A549 (cell line): Measurements from ENCODE around the gene COMMD3. TPM values are rescaled to one million over a fixed set of nuclear protein-coding genes. Genes with fewer than 3 reads are reported as not detected.

ENCODE experiments used
- ATAC-seq, 2 experiments: fragments of 200-7000 bp in 1 of 2; fragments of >200 bp in 1 of 2; cut with Nextera tagmentation in 1 of 2; cut with Tn5 transposase in 1 of 2; 3 replicates each; pipeline versions ENCODE4 v1.8.0 to v1.9.1; 2018 to 2020; ENCODE audit warnings: mild to moderate bottlenecking in 1 of 2, moderate library complexity in 1 of 2
- CTCF ChIA-PET: fragments of 300-600 bp; sonication (Branson Sonifier 250); formaldehyde crosslinking; extraction: SDS; loops from one replicate; lab custom pipeline; 2021; ENCODE audit warnings: antibody characterized with exemption, inconsistent platforms; lab: Yijun Ruan, JAX
- POLR2A ChIA-PET: fragments of 350-600 bp; formaldehyde crosslinking; extraction: SDS; loops from one replicate; lab custom pipeline; 2021; ENCODE audit warnings: antibody characterized with exemption, inconsistent platforms; lab: Yijun Ruan, JAX
- DNase-seq, 2 experiments: peaks; one replicate each; pipeline versions ENCODE4 v3.0.0 to v3.0.0-alpha.2; 2011 to 2016; ENCODE audit warnings: low read depth in 1 of 2, low spot score in 1 of 2
- FAIRE-seq: peaks from 2 replicates; lab custom pipeline; 2011; peaks lifted over from hg19 to GRCh38; lab: Jason Lieb, UNC
- H3K27ac ChIP-seq, 2 experiments: fragments of >200 bp; sonication (Bioruptor Twin); formaldehyde crosslinking; 3 replicates each; pipeline ENCODE4 v1.5.1; 2016 to 2017
- H3K4me1 ChIP-seq: fragments of >200 bp; sonication (Bioruptor Twin); formaldehyde crosslinking; 3 replicates; pipeline ENCODE4 v1.6.1; 2016
- H3K4me2 ChIP-seq: fragments of >200 bp; sonication (Bioruptor Twin); formaldehyde crosslinking; 3 replicates; pipeline ENCODE4 v1.6.1; 2016
- H3K4me3 ChIP-seq: fragments of >200 bp; sonication (Bioruptor Twin); formaldehyde crosslinking; 3 replicates; pipeline ENCODE4 v1.5.1; 2016
- H3K9me3 ChIP-seq: fragments of >200 bp; sonication (Bioruptor Twin); formaldehyde crosslinking; 3 replicates; pipeline ENCODE4 v1.6.1; 2016
- ATOH8 ChIP-seq: fragments of 250-450 bp; sonication (Bioruptor Pico); IDR thresholded peaks from 2 replicates; pipeline ENCODE4 v1.5.0; 2020; ENCODE audit warnings: low read depth, mild to moderate bottlenecking, moderate library complexity
- BHLHE40 ChIP-seq: IDR thresholded peaks from 2 replicates; pipeline ENCODE4 v1.6.1; 2012; ENCODE audit warnings: low read depth, low read length, inconsistent platforms
- CBX8 ChIP-seq: fragments of 200-600 bp; sonication (generic); IDR thresholded peaks from 2 replicates; pipeline ENCODE4 v1.6.1; 2016
- FOSB ChIP-seq: fragments of 250-450 bp; sonication (Bioruptor Pico); IDR thresholded peaks from 2 replicates; pipeline ENCODE4 v1.5.0; 2020; ENCODE audit warnings: mild to moderate bottlenecking, moderate library complexity
- FOSL2 ChIP-seq, 2 experiments: fragments of 450-650 bp in 1 of 2; fragments of >200 bp in 1 of 2; sonication (Bioruptor Twin) in 1 of 2; formaldehyde crosslinking; IDR thresholded peaks; 2 replicates each; pipeline versions ENCODE4 v1.5.0 to v1.6.1; 2016 to 2020; ENCODE audit warnings: mild to moderate bottlenecking in 1 of 2, moderate library complexity in 1 of 2
- HDAC2 ChIP-seq: fragments of 200-600 bp; sonication (generic); IDR thresholded peaks from 2 replicates; pipeline ENCODE4 v1.6.1; 2016
- HEYL ChIP-seq: fragments of 250-450 bp; sonication (Bioruptor Pico); IDR thresholded peaks from 2 replicates; pipeline ENCODE4 v1.8.0; 2021; ENCODE audit warnings: mild to moderate bottlenecking, moderate library complexity
- HOXB13 ChIP-seq: fragments of 250-450 bp; sonication (Bioruptor Pico); IDR thresholded peaks from 2 replicates; pipeline ENCODE4 v1.5.0; 2020; ENCODE audit warnings: low read depth, mild to moderate bottlenecking, moderate library complexity
- JUNB ChIP-seq: fragments of >200 bp; sonication (Bioruptor Twin); formaldehyde crosslinking; IDR thresholded peaks from 2 replicates; pipeline ENCODE4 v1.6.1; 2016
- KDM5A ChIP-seq: fragments of 200-600 bp; sonication (generic); IDR thresholded peaks from 2 replicates; pipeline ENCODE4 v1.6.1; 2016; ENCODE audit warnings: antibody characterized with exemption, mild to moderate bottlenecking
- MAFK ChIP-seq: fragments of 450-650 bp; IDR thresholded peaks from 2 replicates; pipeline ENCODE4 v1.6.1; 2014; ENCODE audit not compliant: partially characterized antibody
- MAX ChIP-seq: IDR thresholded peaks from 2 replicates; pipeline ENCODE4 v1.6.1; 2012
- MAZ ChIP-seq: fragments of 150-350 bp; IDR thresholded peaks from 2 replicates; pipeline ENCODE4 v1.6.1; 2014; ENCODE audit warnings: antibody characterized with exemption, low read depth, low read length, borderline replicate concordance
- MYC ChIP-seq: IDR thresholded peaks from 2 replicates; pipeline ENCODE4 v1.6.1; 2012; ENCODE audit warnings: mild to moderate bottlenecking, inconsistent platforms, low read length, improper control_type of control experiment, borderline replicate concordance
- NFE2L2 ChIP-seq: fragments of 150-350 bp; conservative IDR thresholded peaks from 2 replicates; pipeline ENCODE4 v1.6.1; 2014; ENCODE audit warnings: low read length
- NPAS2 ChIP-seq: fragments of 250-450 bp; sonication (Bioruptor Pico); IDR thresholded peaks from 2 replicates; pipeline ENCODE4 v1.8.0; 2022; ENCODE audit warnings: mild to moderate bottlenecking, moderate library complexity, borderline replicate concordance
- NR3C1 ChIP-seq: fragments of >200 bp; sonication (Bioruptor Twin); formaldehyde crosslinking; IDR thresholded peaks from 3 replicates; pipeline ENCODE4 v1.6.1; 2017
- POLR2A ChIP-seq: IDR thresholded peaks from 2 replicates; pipeline ENCODE4 v1.6.1; 2012; ENCODE audit warnings: mild to moderate bottlenecking, low read length
- REST ChIP-seq: fragments of 200-600 bp; sonication (generic); IDR thresholded peaks from 2 replicates; pipeline ENCODE4 v1.6.1; 2016; ENCODE audit warnings: antibody characterized with exemption, mild to moderate bottlenecking, moderate library complexity
- ZSCAN20 ChIP-seq: fragments of 250-450 bp; sonication (Bioruptor Pico); IDR thresholded peaks from 2 replicates; pipeline ENCODE4 v1.8.0; 2022; ENCODE audit warnings: mild to moderate bottlenecking, moderate library complexity
- WGBS: methylation state at CpG from one replicate; pipeline ENCODE4 v1.1.6; 2017; ENCODE audit errors: missing lambda C conversion rate; 5-methylcytosine and 5-hydroxymethylcytosine counted together
- polyA plus RNA-seq, 4 experiments: library from polyadenylated mRNA; depleted of rRNA in 3 of 4; stranded (reverse); fragments of >200 nt; fragmentation: RNase III in 1 of 4; extraction: RNeasy Plus Mini Kit Qiagen cat#74134 plus additional on column Dnase treatment in 1 of 4; gene quantifications; 2 replicates in 3 of 4; 3 replicates in 1 of 4; pipeline ENCODE4 v1.2.3, GENCODE V29; 2011 to 2017
- TF ChIP-seq, protein P1 (sequence below): fragments of 150-350 bp; IDR thresholded peaks from 2 replicates; pipeline ENCODE4 v1.6.1; 2014; ENCODE audit warnings: low read depth, mild to moderate bottlenecking, low read length
- TF ChIP-seq, protein P2 (sequence below): IDR thresholded peaks from 2 replicates; pipeline ENCODE4 v1.6.1; 2012
- TF ChIP-seq, protein P3 (sequence below): fragments of >200 bp; sonication (Bioruptor Twin); formaldehyde crosslinking; IDR thresholded peaks from 3 replicates; pipeline ENCODE4 v1.6.1; 2016

The COMMD3 gene
- polyA plus RNA-seq, 2 of the 4 experiments (the other 2 are of a cell fraction), result 42.2 to 70.8 TPM

GRCh38 chr10:22349755-22350154 is 33.6 kb downstream of the COMMD3 start:
- FAIRE-seq (no peak), ATAC-seq (no peak), DNase-seq (no peak)
- Histone ChIP-seq H3K9me3 (no peaks in the 10 kb centered on the region), H3K4me3 (no peak overlapping the region), H3K4me2 (no peak overlapping the region), H3K27ac (no peak overlapping the region), H3K4me1 (no peaks in the 10 kb centered on the region)
- no peak for TF ChIP-seq NR3C1
- peak; percentile 91 for TF ChIP-seq MAFK
- TF ChIP-seq FOSB, result no peak
- no peak for TF ChIP-seq MYC
- TF ChIP-seq, protein P1, sequence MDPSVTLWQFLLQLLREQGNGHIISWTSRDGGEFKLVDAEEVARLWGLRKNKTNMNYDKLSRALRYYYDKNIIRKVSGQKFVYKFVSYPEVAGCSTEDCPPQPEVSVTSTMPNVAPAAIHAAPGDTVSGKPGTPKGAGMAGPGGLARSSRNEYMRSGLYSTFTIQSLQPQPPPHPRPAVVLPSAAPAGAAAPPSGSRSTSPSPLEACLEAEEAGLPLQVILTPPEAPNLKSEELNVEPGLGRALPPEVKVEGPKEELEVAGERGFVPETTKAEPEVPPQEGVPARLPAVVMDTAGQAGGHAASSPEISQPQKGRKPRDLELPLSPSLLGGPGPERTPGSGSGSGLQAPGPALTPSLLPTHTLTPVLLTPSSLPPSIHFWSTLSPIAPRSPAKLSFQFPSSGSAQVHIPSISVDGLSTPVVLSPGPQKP, result no peak
- TF ChIP-seq MAX, result no peak
- WGBS, result 92% methylated on average over 1 of the region's 1 CpG
- ChIA-PET POLR2A (interaction anchor here (2.5 kb wide), 1 partner anchor 9 kb away, joined by 14 read pairs; no protein-coding TSS in a partner anchor), CTCF (interaction anchor here (0.7 kb wide), 1 partner anchor 640 kb away, joined by 8 read pairs; no protein-coding TSS in a partner anchor)

GRCh38 chr10:22351131-22351703 is 35.0 kb downstream of the COMMD3 start:
- POLR2A ChIA-PET, result interaction anchor here (2.5 kb wide), 1 partner anchor 10 kb away, joined by 14 read pairs; no protein-coding TSS in a partner anchor
- no peak for DNase-seq
- Histone ChIP-seq H3K27ac (no peak overlapping the region), H3K4me2 (no peak overlapping the region), H3K9me3 (no peaks in the 10 kb centered on the region), H3K4me1 (no peaks in the 10 kb centered on the region), H3K4me3 (no peak overlapping the region)
- FAIRE-seq, result no peak
- no peak for ATAC-seq
- WGBS, result 71% methylated on average over 5 of the region's 5 CpGs
- TF ChIP-seq MAZ (no peak), POLR2A (no peak), ATOH8 (CRISPR knock-in tag) (no peak), REST (no peak), ZSCAN20 (no peak), HEYL (CRISPR knock-in tag) (no peak), HDAC2 (no peak), KDM5A (no peak), NPAS2 (CRISPR knock-in tag) (no peak), CBX8 (no peak), JUNB (no peak), FOSL2 (IDR thresholded peaks at IDR 0.05) (no peak), FOSL2 (CRISPR knock-in tag; IDR thresholded peaks at IDR 0.05) (no peak), MAX (no peak), FOSB (no peak), HOXB13 (CRISPR knock-in tag) (no peak), BHLHE40 (no peak), NFE2L2 (no peak)
- TF ChIP-seq, protein P2, sequence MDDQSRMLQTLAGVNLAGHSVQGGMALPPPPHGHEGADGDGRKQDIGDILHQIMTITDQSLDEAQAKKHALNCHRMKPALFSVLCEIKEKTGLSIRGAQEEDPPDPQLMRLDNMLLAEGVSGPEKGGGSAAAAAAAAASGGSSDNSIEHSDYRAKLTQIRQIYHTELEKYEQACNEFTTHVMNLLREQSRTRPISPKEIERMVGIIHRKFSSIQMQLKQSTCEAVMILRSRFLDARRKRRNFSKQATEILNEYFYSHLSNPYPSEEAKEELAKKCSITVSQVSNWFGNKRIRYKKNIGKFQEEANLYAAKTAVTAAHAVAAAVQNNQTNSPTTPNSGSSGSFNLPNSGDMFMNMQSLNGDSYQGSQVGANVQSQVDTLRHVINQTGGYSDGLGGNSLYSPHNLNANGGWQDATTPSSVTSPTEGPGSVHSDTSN, result no peak
- TF ChIP-seq, protein P1, result no peak
- TF ChIP-seq, protein P3, sequence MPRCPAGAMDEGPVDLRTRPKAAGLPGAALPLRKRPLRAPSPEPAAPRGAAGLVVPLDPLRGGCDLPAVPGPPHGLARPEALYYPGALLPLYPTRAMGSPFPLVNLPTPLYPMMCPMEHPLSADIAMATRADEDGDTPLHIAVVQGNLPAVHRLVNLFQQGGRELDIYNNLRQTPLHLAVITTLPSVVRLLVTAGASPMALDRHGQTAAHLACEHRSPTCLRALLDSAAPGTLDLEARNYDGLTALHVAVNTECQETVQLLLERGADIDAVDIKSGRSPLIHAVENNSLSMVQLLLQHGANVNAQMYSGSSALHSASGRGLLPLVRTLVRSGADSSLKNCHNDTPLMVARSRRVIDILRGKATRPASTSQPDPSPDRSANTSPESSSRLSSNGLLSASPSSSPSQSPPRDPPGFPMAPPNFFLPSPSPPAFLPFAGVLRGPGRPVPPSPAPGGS, result no peak
- TF ChIP-seq, all 56 proteins: peak for 0
- CTCF ChIA-PET, result no interaction called here
